Left ventricle myocardium inferior (tissue), 1 donor: Measurements from ENCODE around the gene RUNX2. TPM values are rescaled to one million over a fixed set of nuclear protein-coding genes. Genes with fewer than 3 reads are reported as not detected.

ENCODE experiments used
- DNase-seq: peaks from one replicate; pipeline ENCODE4 v3.0.0-alpha.2; 2020
- H3K27ac ChIP-seq: fragments of 200-600 bp; replicated peaks from 2 replicates; pipeline ENCODE4 v1.8.0; 2021
- H3K27me3 ChIP-seq: fragments of 200-600 bp; 2 replicates; pipeline ENCODE4 v1.8.0; 2021; ENCODE audit warnings: low read depth
- H3K36me3 ChIP-seq: fragments of 200-600 bp; 2 replicates; pipeline ENCODE4 v1.8.0; 2021
- H3K4me1 ChIP-seq: fragments of 200-600 bp; 2 replicates; pipeline ENCODE4 v1.8.0; 2021
- H3K4me3 ChIP-seq: fragments of 200-600 bp; 2 replicates; pipeline ENCODE4 v1.8.0; 2021; ENCODE audit warnings: mild to moderate bottlenecking, moderate library complexity
- H3K9me3 ChIP-seq: fragments of 200-600 bp; replicated peaks from 2 replicates; pipeline ENCODE4 v1.8.0; 2021
- CTCF ChIP-seq: fragments of 200-600 bp; IDR thresholded peaks from 2 replicates; pipeline ENCODE4 v1.8.0; 2021; ENCODE audit warnings: antibody characterized with exemption, mild to moderate bottlenecking, borderline replicate concordance
- intact Hi-C: fragments of 100-400 bp; cut with micrococcal nuclease; formaldehyde crosslinking; loops from one replicate; pipeline ENCODE4 v1.11.0; 2022
- total RNA-seq: library from RNA; stranded (reverse); fragmentation: NEBNext Ultra II Directional; extraction: Animal tissue kit (Norgen Biotek cat#: 25700); gene quantifications from one replicate; pipeline ENCODE4 v1.2.1, GENCODE V29; 2021
- donor health status: DM: no; HTN: yes; CAD: no; lungs with severe emphysema.

RUNX2 gene
- total RNA-seq, 1 donor from 2014 or later = 0.38 TPM

DNA sequence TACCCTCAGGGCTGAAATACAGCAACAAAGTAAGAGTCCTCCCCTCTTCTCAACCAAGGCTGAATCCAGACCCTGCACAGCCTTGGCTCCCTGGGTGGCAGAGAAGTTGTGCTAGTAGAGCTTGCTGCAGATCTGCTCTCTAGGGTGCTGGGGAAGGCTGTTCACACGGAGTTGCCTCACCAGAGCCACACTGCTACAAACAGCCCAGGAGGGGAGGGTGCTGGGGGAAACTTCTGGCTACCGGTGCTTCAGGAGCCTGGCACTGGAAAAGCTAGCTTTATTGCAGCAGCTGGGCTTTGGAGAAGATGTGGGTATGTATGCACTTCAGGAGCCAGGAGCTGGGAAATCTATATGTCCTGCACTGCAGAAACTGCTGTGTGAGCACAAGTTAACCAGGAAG lies 87.2 kb downstream of the RUNX2 start:
- Histone ChIP-seq H3K27me3 (peaks cover 71% of the 10 kb centered on the region), H3K9me3 (no peaks in the 10 kb centered on the region), H3K36me3 (no peaks in the 10 kb centered on the region), H3K4me1 (peaks cover 11% of the 10 kb centered on the region), H3K27ac (no peak overlapping the region), H3K4me3 (no peak overlapping the region)
- no peak for TF ChIP-seq CTCF
- DNase-seq = no peak
- intact Hi-C loops = no loop called here

- no peak for TF ChIP-seq CTCF
- H3K36me3 ChIP-seq = no peaks in the 10 kb centered on the region
- no peak for DNase-seq
- intact Hi-C loops = no loop called here
- H3K27ac ChIP-seq = no peak overlapping the region
- no peaks in the 10 kb centered on the region for H3K9me3 ChIP-seq
- peaks cover 77% of the 10 kb centered on the region for H3K27me3 ChIP-seq
- H3K4me3 ChIP-seq = no peak overlapping the region
- H3K4me1 ChIP-seq = peaks cover 18% of the 10 kb centered on the region
These were observed 87.8 kb downstream of the RUNX2 start for GRCh38 chr6:45415788-45416518.

- intact Hi-C loops = no loop called here
- H3K27me3 ChIP-seq = peaks cover 85% of the 10 kb centered on the region
- H3K4me3 ChIP-seq = no peak overlapping the region
- TF ChIP-seq CTCF = no peak
- H3K9me3 ChIP-seq = no peaks in the 10 kb centered on the region
- peaks cover 25% of the 10 kb centered on the region for H3K4me1 ChIP-seq
- no peak for DNase-seq
- no peak overlapping the region for H3K27ac ChIP-seq
- H3K36me3 ChIP-seq = no peaks in the 10 kb centered on the region
These were observed 88.6 kb downstream of the RUNX2 start for GRCh38 chr6:45416700-45417099.

GRCh38 chr6:45417436-45417835 lies 89.3 kb downstream of the RUNX2 start:
- no peak for TF ChIP-seq CTCF
- intact Hi-C loops = no loop called here
- no peak overlapping the region for H3K4me3 ChIP-seq
- peaks cover 87% of the 10 kb centered on the region for H3K27me3 ChIP-seq
- H3K9me3 ChIP-seq = no peaks in the 10 kb centered on the region
- H3K36me3 ChIP-seq = no peaks in the 10 kb centered on the region
- no peak overlapping the region for H3K27ac ChIP-seq
- peaks cover 31% of the 10 kb centered on the region for H3K4me1 ChIP-seq
- no peak for DNase-seq

- intact Hi-C loops = no loop called here
- H3K36me3 ChIP-seq = no peaks in the 10 kb centered on the region
- no peak overlapping the region for H3K27ac ChIP-seq
- TF ChIP-seq CTCF = peak; percentile 47
- H3K9me3 ChIP-seq = no peaks in the 10 kb centered on the region
- H3K4me3 ChIP-seq = peak overlapping the region; percentile 75
- H3K4me1 ChIP-seq = peaks cover 45% of the 10 kb centered on the region
- DNase-seq = peak; percentile 50
- H3K27me3 ChIP-seq = peaks cover 90% of the 10 kb centered on the region
These were observed 91.5 kb downstream of the RUNX2 start for GRCh38 chr6:45419571-45420082.
